HEK293 (cell line): ENCODE results near the gene PARD6G.

Source experiments
- CTCF ChIA-PET: fragments of 350-600 bp; formaldehyde crosslinking; extraction: SDS; loops from one replicate; lab custom pipeline; 2021; ENCODE audit warnings: antibody characterized with exemption; lab: Yijun Ruan, JAX
- POLR2A ChIA-PET: fragments of 300-600 bp; formaldehyde crosslinking; extraction: SDS; loops from one replicate; lab custom pipeline; 2020; ENCODE audit warnings: antibody characterized with exemption, inconsistent platforms; lab: Yijun Ruan, JAX
- H3K27ac ChIP-seq: fragments of 200-500 bp; sonication (Bioruptor generic); 2 replicates; pipeline ENCODE4 v1.5.1; 2014; ENCODE audit warnings: low read depth, low read length, control low read depth, inconsistent platforms; ENCODE audit errors: extremely low read depth
- H3K36me3 ChIP-seq, 2 experiments: fragments of 200-500 bp in 1 of 2; sonication (Bioruptor generic) in 1 of 2; 1 replicate in 1 of 2; 2 replicates in 1 of 2; pipeline ENCODE4 v1.5.1; 2014 to 2017; ENCODE audit warnings: inconsistent platforms in 2 of 2, low read length in 2 of 2; ENCODE audit not compliant: control insufficient read depth in 2 of 2, insufficient read depth in 1 of 2
- H3K4me1 ChIP-seq: fragments of 200-500 bp; sonication (Bioruptor generic); 2 replicates; pipeline ENCODE4 v1.5.1; 2014; ENCODE audit warnings: mild to moderate bottlenecking, low read length, inconsistent platforms; ENCODE audit not compliant: control insufficient read depth, insufficient read depth
- H3K4me3 ChIP-seq: 2 replicates; pipeline ENCODE4 v1.5.1; 2011; ENCODE audit warnings: low read depth, mild to moderate bottlenecking, control low read depth, low read length, moderate library complexity
- H3K9me3 ChIP-seq: fragments of 200-500 bp; sonication (Bioruptor generic); 2 replicates; pipeline ENCODE4 v1.5.1; 2014; ENCODE audit warnings: low read depth, low read length, inconsistent platforms; ENCODE audit not compliant: control insufficient read depth, insufficient read depth
- BCL11A ChIP-seq: fragments of 450-650 bp; formaldehyde crosslinking; IDR thresholded peaks from 2 replicates; pipeline ENCODE4 v1.5.1; 2016; ENCODE audit warnings: low read depth, missing biosample characterization, missing genetic modification characterization
- KLF16 ChIP-seq: fragments of 450-650 bp; formaldehyde crosslinking; IDR thresholded peaks from 2 replicates; pipeline ENCODE4 v1.5.1; 2017; ENCODE audit warnings: missing biosample characterization, missing genetic modification characterization
- PRDM1 ChIP-seq: fragments of 450-650 bp; formaldehyde crosslinking; IDR thresholded peaks from 2 replicates; pipeline ENCODE4; 2016; ENCODE audit warnings: missing biosample characterization, missing genetic modification characterization
- RBAK ChIP-seq: fragments of 450-650 bp; formaldehyde crosslinking; IDR thresholded peaks from 2 replicates; pipeline ENCODE4 v1.5.1; 2016; ENCODE audit warnings: missing biosample characterization, missing genetic modification characterization
- SP3 ChIP-seq: fragments of 450-650 bp; formaldehyde crosslinking; IDR thresholded peaks from 2 replicates; pipeline ENCODE4 v1.5.1; 2016; ENCODE audit warnings: missing biosample characterization, missing genetic modification characterization
- ZNF138 ChIP-seq: fragments of 450-650 bp; formaldehyde crosslinking; IDR thresholded peaks from 2 replicates; pipeline ENCODE4 v1.5.1; 2016; ENCODE audit warnings: missing biosample characterization, missing genetic modification characterization, borderline replicate concordance
- ZNF24 ChIP-seq: fragments of 450-650 bp; formaldehyde crosslinking; IDR thresholded peaks from 2 replicates; pipeline ENCODE4 v1.5.1; 2016; ENCODE audit warnings: missing biosample characterization, missing genetic modification characterization
- ZNF292 ChIP-seq: fragments of 450-650 bp; formaldehyde crosslinking; IDR thresholded peaks from 2 replicates; pipeline ENCODE4 v1.5.1; 2016; ENCODE audit warnings: low read depth, missing biosample characterization, missing genetic modification characterization, borderline replicate concordance
- ZNF302 ChIP-seq: fragments of 450-650 bp; formaldehyde crosslinking; IDR thresholded peaks from 2 replicates; pipeline ENCODE4 v1.5.1; 2016; ENCODE audit warnings: missing biosample characterization, missing genetic modification characterization, low read depth
- ZNF423 ChIP-seq: fragments of 450-650 bp; formaldehyde crosslinking; IDR thresholded peaks from 2 replicates; pipeline ENCODE4 v1.5.1; 2016; ENCODE audit warnings: missing biosample characterization, missing genetic modification characterization
- ZNF544 ChIP-seq: fragments of 450-650 bp; formaldehyde crosslinking; IDR thresholded peaks from 2 replicates; pipeline ENCODE4 v1.5.0; 2017; ENCODE audit warnings: missing biosample characterization, missing genetic modification characterization
- ZNF549 ChIP-seq: fragments of 450-650 bp; IDR thresholded peaks from 2 replicates; pipeline ENCODE4 v1.5.1; 2018; ENCODE audit warnings: missing biosample characterization, missing genetic modification characterization, mild to moderate bottlenecking, inconsistent platforms, moderate library complexity
- ZNF560 ChIP-seq: fragments of 450-650 bp; formaldehyde crosslinking; IDR thresholded peaks from 2 replicates; pipeline ENCODE4 v1.5.1; 2017; ENCODE audit warnings: missing biosample characterization, missing genetic modification characterization, borderline replicate concordance
- ZNF561 ChIP-seq: fragments of 450-650 bp; IDR thresholded peaks from 2 replicates; pipeline ENCODE4 v1.5.1; 2018; ENCODE audit warnings: missing biosample characterization, missing genetic modification characterization, borderline replicate concordance
- ZNF596 ChIP-seq: fragments of 450-650 bp; IDR thresholded peaks from 2 replicates; pipeline ENCODE4 v1.5.0; 2018; ENCODE audit warnings: missing biosample characterization, mild to moderate bottlenecking, missing genetic modification characterization, moderate library complexity
- ZNF621 ChIP-seq: fragments of 450-650 bp; formaldehyde crosslinking; IDR thresholded peaks from 2 replicates; pipeline ENCODE4 v1.5.1; 2017; ENCODE audit warnings: missing biosample characterization, missing genetic modification characterization
- ZNF747 ChIP-seq: fragments of 450-650 bp; formaldehyde crosslinking; IDR thresholded peaks from 2 replicates; pipeline ENCODE4 v1.5.1; 2016; ENCODE audit warnings: missing biosample characterization, missing genetic modification characterization
- ZNF76 ChIP-seq: fragments of 450-650 bp; formaldehyde crosslinking; IDR thresholded peaks from 2 replicates; pipeline ENCODE4; 2016; ENCODE audit warnings: low read depth, missing biosample characterization, missing genetic modification characterization, borderline replicate concordance
- TF ChIP-seq, protein P1 (sequence below): fragments of 450-650 bp; formaldehyde crosslinking; IDR thresholded peaks from 2 replicates; pipeline ENCODE4 v1.5.1; 2017; ENCODE audit warnings: missing biosample characterization, missing genetic modification characterization
- TF ChIP-seq, protein P2 (sequence below): fragments of 450-650 bp; formaldehyde crosslinking; IDR thresholded peaks from 2 replicates; pipeline ENCODE4 v1.5.1; 2016; ENCODE audit warnings: missing biosample characterization, missing genetic modification characterization
- TF ChIP-seq, protein P3 (sequence below): fragments of 450-650 bp; formaldehyde crosslinking; conservative IDR thresholded peaks from 2 replicates; pipeline ENCODE4 v1.5.1; 2016; ENCODE audit warnings: low read depth, missing biosample characterization, missing genetic modification characterization

Gene PARD6G

DNA sequence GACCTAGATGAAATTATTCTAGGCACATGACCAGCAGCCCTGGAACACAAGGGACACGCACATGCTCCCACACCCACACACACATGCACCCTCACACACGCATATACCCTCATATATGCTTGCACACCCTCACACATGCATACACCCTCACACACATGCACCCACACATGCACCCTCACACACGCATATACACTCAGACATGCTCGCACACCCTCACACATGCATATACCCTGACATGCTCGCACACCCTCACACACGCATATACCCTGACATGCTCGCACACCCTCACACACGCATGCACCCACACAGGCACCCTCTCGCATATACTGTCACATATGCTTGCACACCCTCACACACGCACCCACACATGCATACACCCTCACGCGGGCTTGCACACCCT is 61.8 kb downstream of the PARD6G start:
- TF ChIP-seq SP3 (tag by site-specific recombination) = no peak
- no peak for TF ChIP-seq ZNF596 (tag by site-specific recombination)
- TF ChIP-seq ZNF561 (tag by site-specific recombination) = no peak
- TF ChIP-seq ZNF292 = no peak
- TF ChIP-seq ZNF560 = no peak
- H3K36me3 ChIP-seq = no peaks in the 10 kb centered on the region
- POLR2A ChIA-PET = no interaction called here
- H3K4me1 ChIP-seq = no peaks in the 10 kb centered on the region
- CTCF ChIA-PET = no interaction called here
- H3K27ac ChIP-seq = no peak overlapping the region
- no peaks in the 10 kb centered on the region for H3K9me3 ChIP-seq
- no peak overlapping the region for H3K4me3 ChIP-seq

DNA sequence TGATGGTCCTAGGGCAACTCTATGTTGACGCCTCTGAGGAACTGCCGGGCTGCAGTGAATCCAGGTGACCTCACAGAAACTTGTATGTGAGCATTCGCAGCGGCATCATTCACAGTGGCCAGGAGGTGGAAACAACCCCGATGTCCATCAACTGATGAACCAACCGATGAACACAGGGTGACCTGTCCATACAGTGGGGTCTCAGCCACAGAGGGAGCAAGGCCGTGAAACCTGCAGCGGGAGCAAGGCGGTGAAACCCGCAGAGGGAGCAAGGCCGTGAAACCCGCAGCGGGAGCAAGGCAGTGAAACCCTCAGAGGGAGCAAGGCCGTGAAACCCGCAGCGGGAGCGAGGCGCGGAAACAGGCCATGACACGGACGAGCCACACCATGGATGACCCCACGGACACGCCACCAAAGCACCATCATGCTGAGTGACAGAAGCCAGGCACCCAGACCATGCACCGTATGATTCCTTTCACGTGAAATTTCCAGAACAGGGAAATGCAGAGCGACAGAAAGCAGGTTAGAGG is 63.0 kb downstream of the PARD6G start:
- TF ChIP-seq, protein P1, sequence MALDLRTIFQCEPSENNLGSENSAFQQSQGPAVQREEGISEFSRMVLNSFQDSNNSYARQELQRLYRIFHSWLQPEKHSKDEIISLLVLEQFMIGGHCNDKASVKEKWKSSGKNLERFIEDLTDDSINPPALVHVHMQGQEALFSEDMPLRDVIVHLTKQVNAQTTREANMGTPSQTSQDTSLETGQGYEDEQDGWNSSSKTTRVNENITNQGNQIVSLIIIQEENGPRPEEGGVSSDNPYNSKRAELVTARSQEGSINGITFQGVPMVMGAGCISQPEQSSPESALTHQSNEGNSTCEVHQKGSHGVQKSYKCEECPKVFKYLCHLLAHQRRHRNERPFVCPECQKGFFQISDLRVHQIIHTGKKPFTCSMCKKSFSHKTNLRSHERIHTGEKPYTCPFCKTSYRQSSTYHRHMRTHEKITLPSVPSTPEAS (tag by site-specific recombination) = no peak
- TF ChIP-seq ZNF76 (tag by site-specific recombination) = no peak
- no peak for TF ChIP-seq ZNF544 (tag by site-specific recombination)
- TF ChIP-seq BCL11A (tag by site-specific recombination) = no peak
- no peaks in the 10 kb centered on the region for H3K36me3 ChIP-seq
- no peaks in the 10 kb centered on the region for H3K9me3 ChIP-seq
- H3K4me1 ChIP-seq = no peaks in the 10 kb centered on the region
- no peak overlapping the region for H3K4me3 ChIP-seq
- CTCF ChIA-PET = no interaction called here
- POLR2A ChIA-PET = no interaction called here
- no peak overlapping the region for H3K27ac ChIP-seq

DNA sequence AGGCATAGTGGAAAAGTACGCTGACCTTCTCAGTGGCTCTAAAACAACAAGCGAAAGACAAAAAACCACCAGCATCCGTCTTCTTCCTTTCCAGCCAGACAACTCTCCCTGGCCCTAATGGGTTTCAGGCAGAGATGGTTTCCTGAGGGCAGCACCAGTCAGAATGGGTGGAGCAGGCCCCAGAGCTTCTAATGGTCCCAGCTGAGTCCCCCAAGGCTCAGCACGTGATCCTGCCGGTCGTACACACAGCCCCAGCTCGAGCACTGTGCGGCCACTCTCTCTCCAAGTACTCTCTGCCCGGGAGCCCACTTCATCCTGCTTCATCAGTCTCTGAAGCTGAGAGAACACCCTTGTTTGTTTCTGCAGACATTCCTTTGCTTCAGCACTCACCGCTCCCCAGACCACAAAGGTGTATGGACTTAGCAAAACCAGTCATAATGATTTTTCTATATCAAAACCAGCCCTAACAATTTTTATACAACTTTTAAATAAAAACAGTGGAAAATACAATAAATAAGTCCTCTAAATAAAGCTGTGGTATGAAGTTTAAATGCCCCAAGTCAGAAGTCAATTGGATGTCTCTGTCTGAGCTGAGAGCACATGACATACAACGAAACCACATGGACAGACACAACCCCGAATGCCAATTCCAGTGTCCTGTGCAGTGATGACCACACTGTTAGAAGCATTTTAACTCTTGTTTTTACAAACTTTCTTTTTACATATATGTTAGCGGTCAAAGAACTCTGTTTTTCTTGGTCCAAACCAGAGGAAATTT is 63.9 kb downstream of the PARD6G start:
- Histone ChIP-seq H3K36me3 (no peaks in the 10 kb centered on the region), H3K4me1 (no peaks in the 10 kb centered on the region), H3K27ac (no peak overlapping the region), H3K9me3 (no peaks in the 10 kb centered on the region), H3K4me3 (no peak overlapping the region)
- POLR2A ChIA-PET = no interaction called here
- CTCF ChIA-PET = interaction anchor here (1.0 to 2.5 kb wide), 2 partner anchors 11 to 12 kb away, joined by 3 to 8 read pairs; no protein-coding TSS in a partner anchor
- TF ChIP-seq ZNF747 (no peak), ZNF621 (no peak), ZNF549 (tag by site-specific recombination) (no peak), PRDM1 (peak; percentile 60; the same call in 1 of the 2 replicates), ZNF302 (tag by site-specific recombination) (no peak), RBAK (tag by site-specific recombination) (no peak)
- TF ChIP-seq, all 188 proteins: peak for 1

DNA sequence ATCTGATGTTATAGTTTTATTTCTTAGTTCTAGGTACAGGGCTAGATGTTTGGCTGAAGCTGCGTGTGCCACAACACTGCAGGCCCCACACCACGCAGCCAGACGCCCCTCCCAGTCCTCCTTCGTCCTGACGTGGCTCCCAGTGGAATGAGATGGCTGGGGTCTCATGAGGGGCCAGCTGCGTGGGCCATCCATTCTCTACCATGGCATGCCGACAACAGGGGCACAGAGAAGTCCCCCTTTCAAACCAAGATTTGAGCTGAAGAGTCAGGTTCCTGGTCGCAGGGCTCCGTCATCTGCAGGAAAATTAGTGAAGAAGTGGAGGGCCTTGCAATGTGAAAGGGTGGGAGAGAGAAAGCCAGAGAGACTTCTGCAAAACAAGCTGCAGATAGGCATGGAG is 64.5 kb downstream of the PARD6G start:
- Histone ChIP-seq H3K4me1 (no peaks in the 10 kb centered on the region), H3K9me3 (no peaks in the 10 kb centered on the region), H3K36me3 (no peaks in the 10 kb centered on the region), H3K27ac (no peak overlapping the region), H3K4me3 (no peak overlapping the region)
- CTCF ChIA-PET = interaction anchor here (1.0 to 2.5 kb wide), 4 partner anchors 8 to 28 kb away, joined by 3 to 8 read pairs (median 5); no protein-coding TSS in a partner anchor
- POLR2A ChIA-PET = no interaction called here
- TF ChIP-seq KLF16 (tag by site-specific recombination) (no peak), ZNF24 (tag by site-specific recombination) (no peak), ZNF423 (tag by site-specific recombination) (no peak), ZNF138 (tag by site-specific recombination) (no peak), ZNF292 (no peak)
- TF ChIP-seq, protein P2, sequence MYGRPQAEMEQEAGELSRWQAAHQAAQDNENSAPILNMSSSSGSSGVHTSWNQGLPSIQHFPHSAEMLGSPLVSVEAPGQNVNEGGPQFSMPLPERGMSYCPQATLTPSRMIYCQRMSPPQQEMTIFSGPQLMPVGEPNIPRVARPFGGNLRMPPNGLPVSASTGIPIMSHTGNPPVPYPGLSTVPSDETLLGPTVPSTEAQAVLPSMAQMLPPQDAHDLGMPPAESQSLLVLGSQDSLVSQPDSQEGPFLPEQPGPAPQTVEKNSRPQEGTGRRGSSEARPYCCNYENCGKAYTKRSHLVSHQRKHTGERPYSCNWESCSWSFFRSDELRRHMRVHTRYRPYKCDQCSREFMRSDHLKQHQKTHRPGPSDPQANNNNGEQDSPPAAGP (tag by site-specific recombination) = no peak
- TF ChIP-seq, protein P3, sequence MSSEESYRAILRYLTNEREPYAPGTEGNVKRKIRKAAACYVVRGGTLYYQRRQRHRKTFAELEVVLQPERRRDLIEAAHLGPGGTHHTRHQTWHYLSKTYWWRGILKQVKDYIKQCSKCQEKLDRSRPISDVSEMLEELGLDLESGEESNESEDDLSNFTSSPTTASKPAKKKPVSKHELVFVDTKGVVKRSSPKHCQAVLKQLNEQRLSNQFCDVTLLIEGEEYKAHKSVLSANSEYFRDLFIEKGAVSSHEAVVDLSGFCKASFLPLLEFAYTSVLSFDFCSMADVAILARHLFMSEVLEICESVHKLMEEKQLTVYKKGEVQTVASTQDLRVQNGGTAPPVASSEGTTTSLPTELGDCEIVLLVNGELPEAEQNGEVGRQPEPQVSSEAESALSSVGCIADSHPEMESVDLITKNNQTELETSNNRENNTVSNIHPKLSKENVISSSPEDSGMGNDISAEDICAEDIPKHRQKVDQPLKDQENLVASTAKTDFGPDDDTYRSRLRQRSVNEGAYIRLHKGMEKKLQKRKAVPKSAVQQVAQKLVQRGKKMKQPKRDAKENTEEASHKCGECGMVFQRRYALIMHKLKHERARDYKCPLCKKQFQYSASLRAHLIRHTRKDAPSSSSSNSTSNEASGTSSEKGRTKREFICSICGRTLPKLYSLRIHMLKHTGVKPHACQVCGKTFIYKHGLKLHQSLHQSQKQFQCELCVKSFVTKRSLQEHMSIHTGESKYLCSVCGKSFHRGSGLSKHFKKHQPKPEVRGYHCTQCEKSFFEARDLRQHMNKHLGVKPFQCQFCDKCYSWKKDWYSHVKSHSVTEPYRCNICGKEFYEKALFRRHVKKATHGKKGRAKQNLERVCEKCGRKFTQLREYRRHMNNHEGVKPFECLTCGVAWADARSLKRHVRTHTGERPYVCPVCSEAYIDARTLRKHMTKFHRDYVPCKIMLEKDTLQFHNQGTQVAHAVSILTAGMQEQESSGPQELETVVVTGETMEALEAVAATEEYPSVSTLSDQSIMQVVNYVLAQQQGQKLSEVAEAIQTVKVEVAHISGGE (tag by site-specific recombination) = no peak
